GM10266 (cell line): ENCODE results near the gene SMAD7.

Experiments used
- DNase-seq: peaks from one replicate; pipeline ENCODE4 v3.0.0; 2012; ENCODE audit errors: extremely low spot score
- CTCF ChIP-seq: IDR thresholded peaks from 2 replicates; pipeline ENCODE4 v1.5.1; 2012; ENCODE audit warnings: mild to moderate bottlenecking, low read depth; ENCODE audit not compliant: control insufficient read depth, insufficient read depth; ENCODE audit errors: missing control alignments

The SMAD7 gene

GRCh38 chr18:48884771-48885170 is 66.0 kb downstream of the SMAD7 start:
- no peak for DNase-seq
- TF ChIP-seq CTCF: no peak

DNA sequence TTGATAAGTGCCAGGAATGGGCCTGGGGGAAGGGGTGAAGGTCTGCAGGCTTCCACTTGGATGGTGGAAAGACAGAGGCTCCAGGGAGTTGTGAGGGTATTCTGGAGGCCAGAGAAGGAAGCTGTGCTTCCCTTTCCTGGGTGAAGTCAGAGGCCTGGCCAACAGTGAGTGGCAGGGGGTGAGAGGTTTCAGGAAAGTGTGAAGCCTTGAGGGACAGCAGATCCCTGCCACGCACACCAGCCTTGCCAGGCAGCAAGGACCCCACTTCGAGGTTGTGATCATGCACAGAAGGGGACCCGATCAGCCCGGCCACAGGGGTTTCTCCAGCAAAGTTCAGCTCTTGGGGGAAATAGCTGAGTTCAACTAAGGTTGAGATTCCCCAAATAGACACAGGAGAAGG is 66.5 kb downstream of the SMAD7 start:
- no peak for TF ChIP-seq CTCF
- DNase-seq: no peak

- no peak for TF ChIP-seq CTCF
- DNase-seq: no peak
Observed at GRCh38 chr18:48882379-48882778, 68.4 kb downstream of the SMAD7 start.

GRCh38 chr18:48880931-48881330 is 69.8 kb downstream of the SMAD7 start:
- no peak for DNase-seq
- no peak for TF ChIP-seq CTCF

- TF ChIP-seq CTCF: no peak
- DNase-seq: no peak
Observed at GRCh38 chr18:48879008-48879431, 71.7 kb downstream of the SMAD7 start.

DNA sequence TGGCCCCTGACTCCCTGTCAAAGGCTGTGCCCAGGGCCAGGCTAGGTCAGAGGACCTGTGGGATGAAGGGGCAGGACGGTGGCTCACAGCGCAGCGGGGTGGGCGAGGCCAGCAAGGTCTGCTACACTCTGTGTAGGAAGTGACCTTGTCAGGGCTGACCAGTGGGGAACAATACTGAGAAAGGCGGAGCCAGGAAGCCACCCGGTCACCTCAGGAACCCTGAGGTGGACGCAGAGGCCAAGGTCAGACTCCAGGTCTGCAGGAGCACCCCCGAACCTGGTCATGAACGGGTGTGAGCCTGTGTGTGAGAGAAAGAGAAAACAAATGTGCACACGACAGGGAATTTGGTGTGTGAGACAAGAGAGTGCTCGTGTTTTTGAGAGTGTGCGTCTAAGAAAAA is 72.3 kb downstream of the SMAD7 start:
- DNase-seq: no peak
- TF ChIP-seq CTCF: no peak

DNA sequence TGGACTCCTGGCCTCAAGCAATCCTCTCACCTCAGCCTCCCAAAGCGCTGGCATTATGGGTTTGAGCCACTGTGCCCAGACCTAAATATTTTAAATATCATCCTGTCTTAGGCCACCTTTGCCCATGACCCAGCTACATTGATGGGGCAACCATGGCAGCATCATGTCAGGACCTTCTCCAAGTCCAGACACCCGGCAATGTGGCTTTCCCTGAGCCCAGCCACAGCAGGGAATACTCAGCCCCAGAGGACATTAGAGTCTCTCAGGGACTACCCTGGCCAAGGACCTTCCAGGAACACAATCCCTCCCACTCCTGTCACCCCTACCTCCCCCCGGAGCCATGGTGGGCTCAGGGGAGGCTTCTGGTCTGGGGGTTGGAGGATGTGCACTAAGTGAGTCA is 72.8 kb downstream of the SMAD7 start:
- TF ChIP-seq CTCF: no peak
- DNase-seq: no peak
